Activated T-cell treated with anti-CD3 and anti-CD28 coated beads, Interleukin-2, amount 50 U/mL, for 1 hour (primary cell): Measurements from ENCODE around the gene ITPRID1.
"Not testable (repeated sequence)": the region's sequence is repeated elsewhere in the genome, so short reads cannot be mapped to it uniquely, and the experiment has no call there.

Experiments
- DNase-seq: peaks from one replicate; pipeline ENCODE4 v3.0.0-alpha.2; 2020

Gene ITPRID1

DNA sequence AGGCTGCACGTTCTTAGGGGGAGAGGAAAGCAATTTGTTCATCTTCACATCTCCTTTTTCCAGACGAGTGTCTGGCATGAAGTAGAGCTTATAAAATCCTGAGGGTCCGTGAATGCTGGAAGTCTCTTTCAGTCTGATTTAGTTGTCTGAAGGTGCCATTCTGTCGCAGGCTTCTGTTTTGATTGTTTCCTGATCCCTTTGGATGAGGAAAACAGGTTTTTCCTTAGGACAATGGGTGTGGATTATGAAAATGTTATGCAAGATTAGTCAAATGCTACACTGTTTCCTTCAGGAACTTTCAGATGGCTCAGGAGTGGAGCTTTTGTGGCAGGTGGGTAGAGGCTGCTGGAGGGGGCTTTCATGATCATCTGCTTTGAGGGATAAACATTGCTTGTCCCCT lies at the start of gene ITPRID1:
Gene ITPRID1, plus strand, starts transcription at position 301 of the 400 bp plus-strand sequence. CDS start 38,935 bp downstream, outside the sequence.
- no peak for DNase-seq

GRCh38 chr7:31464601-31465000 lies 49.3 kb upstream of the ITPRID1 start:
- DNase-seq: no peak

- no peak for DNase-seq
These were observed 48.6 kb upstream of the ITPRID1 start for GRCh38 chr7:31465285-31465684.

- no peak for DNase-seq
These were observed 47.9 kb upstream of the ITPRID1 start for GRCh38 chr7:31466036-31466435.

DNA sequence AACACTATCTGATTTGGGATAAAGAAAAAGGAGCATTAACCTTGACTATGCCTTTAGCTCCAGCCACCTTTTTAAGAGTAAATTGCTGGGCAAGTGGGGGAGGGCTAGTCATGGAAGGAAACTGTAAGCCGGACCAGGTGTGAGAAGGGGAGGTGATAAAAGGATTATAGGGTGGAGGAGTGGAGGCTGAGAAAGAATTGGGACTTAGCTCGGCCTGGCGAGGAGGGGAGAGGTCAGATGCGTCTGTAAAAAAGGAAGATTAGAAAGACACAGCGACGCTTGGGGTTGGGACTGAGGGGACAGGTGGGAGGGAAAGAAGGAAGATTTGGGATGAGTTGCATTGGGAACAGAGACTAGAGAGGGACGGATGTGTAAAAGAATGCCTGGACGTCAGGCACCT lies 43.0 kb upstream of the ITPRID1 start:
- not testable (repeated sequence) for DNase-seq

- DNase-seq: no peak
These were observed 38.5 kb upstream of the ITPRID1 start for GRCh38 chr7:31475368-31475767.

GRCh38 chr7:31476073-31476745 lies 37.7 kb upstream of the ITPRID1 start:
- no peak for DNase-seq

- no peak for DNase-seq
These were observed 36.8 kb upstream of the ITPRID1 start for GRCh38 chr7:31476941-31477677.

- no peak for DNase-seq
These were observed 35.9 kb upstream of the ITPRID1 start for GRCh38 chr7:31478018-31478417.

- no peak for DNase-seq
These were observed 35.2 kb upstream of the ITPRID1 start for GRCh38 chr7:31478721-31479120.

- no peak for DNase-seq
These were observed 26.8 kb upstream of the ITPRID1 start for GRCh38 chr7:31487071-31487470.

DNA sequence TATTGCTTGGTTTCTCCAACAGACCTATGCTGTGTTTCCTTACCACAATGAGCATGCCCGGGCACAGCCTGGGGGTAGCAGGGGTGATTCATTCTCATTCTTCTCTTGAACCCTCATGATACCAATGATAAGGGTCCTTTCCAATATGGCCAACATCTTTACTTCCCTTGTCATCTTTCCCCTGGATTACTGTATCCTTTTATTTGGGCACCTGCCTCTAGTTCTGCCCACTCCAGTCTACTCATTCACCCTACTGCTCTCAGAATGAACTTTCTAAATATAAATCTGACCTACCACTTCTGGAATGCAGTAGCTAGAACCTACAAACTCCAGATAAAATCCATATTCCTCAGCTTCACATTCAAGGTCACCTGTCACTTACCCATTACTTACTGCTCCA lies 26.4 kb upstream of the ITPRID1 start:
- DNase-seq: no peak

GRCh38 chr7:31488562-31489203 lies 25.2 kb upstream of the ITPRID1 start:
- DNase-seq: no peak

GRCh38 chr7:31490796-31491314 lies 23.0 kb upstream of the ITPRID1 start:
- DNase-seq: no peak

GRCh38 chr7:31492086-31492485 lies 21.8 kb upstream of the ITPRID1 start:
- no peak for DNase-seq

DNA sequence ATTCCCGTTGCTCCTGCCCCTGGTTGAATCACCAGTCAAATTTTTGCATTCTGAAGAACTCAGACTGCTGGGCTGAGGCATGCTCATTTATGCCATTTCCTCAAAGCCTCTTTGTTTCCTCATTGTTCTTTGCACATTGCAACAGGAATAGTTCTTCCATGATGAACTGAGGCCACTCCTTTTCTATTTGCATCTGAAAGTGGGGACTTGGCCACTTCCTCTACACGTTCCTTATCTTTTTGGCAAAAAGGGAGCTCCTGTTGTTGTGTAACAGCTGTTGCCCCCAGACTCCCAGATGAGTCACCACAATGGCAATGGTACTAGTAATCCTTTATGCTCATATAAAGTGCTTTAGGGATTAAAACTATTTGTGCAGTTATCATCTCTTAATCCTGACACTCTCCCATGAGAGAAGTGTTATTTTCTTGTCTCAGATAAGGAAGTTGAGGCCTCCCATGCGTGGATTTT lies 20.1 kb upstream of the ITPRID1 start:
- DNase-seq: no peak

- no peak for DNase-seq
These were observed 19.5 kb upstream of the ITPRID1 start for GRCh38 chr7:31494421-31494820.

DNA sequence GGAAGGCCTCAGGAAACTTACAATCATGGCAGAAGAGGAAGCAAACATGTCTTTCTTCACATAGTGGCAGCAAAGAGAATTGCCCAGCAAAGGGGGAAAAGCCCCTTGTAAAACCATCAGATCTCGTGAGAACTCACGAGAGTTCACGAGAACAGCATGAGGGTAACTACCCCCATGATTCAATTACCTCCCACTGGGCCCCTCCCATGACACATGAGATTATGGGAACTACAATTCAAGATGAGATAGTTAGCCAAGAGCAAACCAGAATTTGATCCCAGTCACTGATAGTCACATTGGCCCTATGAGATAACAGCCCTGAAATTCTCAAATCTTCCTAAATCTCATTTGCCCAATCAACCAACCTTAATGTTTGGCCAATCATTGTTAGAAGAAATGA lies 18.2 kb upstream of the ITPRID1 start:
- DNase-seq: no peak

GRCh38 chr7:31497516-31497915 lies 16.4 kb upstream of the ITPRID1 start:
- no peak for DNase-seq

DNA sequence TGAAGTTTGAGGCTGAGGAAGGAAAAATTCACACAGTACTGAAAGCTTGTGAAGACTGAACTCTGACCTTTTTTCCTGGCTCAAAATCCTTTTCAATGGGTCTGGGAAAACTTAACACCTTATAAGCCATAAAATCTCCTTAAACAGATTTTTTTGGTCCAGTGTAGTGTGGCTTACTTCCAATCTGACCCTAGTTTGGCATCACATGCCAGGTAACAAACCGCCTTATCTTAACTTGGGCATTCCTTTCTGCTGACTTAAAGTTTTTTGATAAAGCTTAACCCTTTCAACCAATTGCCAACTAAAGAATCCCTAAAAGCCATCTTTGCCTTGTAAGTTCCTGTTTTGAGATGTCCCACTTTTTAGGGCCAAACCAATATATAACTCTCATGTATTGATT lies 13.2 kb upstream of the ITPRID1 start:
- no peak for DNase-seq

DNA sequence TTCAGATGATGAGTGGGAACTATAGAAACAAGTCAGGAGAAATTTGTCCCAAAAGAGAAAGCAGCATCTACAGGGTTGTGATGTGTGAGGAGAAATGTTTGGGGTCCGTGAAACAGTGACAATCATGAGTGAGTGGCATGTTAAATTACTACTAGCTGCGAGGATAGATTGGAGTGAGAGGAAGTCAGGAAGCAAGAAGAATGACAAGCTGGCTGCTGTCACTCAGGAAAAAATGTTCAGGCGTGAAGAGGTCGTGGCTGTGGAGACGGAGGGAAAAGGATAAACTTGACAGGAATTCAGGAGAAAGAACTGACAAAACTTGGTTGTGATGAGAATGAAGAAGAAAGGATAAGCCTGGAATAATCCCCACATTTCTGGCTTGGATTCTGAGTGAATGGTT lies 5.1 kb upstream of the ITPRID1 start:
- DNase-seq: no peak

- no peak for DNase-seq
These were observed 1.7 kb upstream of the ITPRID1 start for GRCh38 chr7:31512166-31512565.

GRCh38 chr7:31516680-31517502 lies 3.0 kb downstream of the ITPRID1 start:
- DNase-seq: no peak
